HepG2 (cell line): ENCODE results near the gene LRRC42. TPM values are rescaled to one million over a fixed set of nuclear protein-coding genes. Genes with fewer than 3 reads are reported as not detected.

Experiments
- GATAD1 ChIP-seq: IDR thresholded peaks from 2 replicates; pipeline ENCODE4 v1.6.1; 2016; ENCODE audit warnings: missing genetic modification reagents, missing compliant biosample characterization
- HES4 ChIP-seq: sonication (generic); formaldehyde crosslinking; IDR thresholded peaks from 2 replicates; pipeline ENCODE4 v1.9.0; 2021; ENCODE audit warnings: mild to moderate bottlenecking, missing genetic modification reagents, borderline replicate concordance
- MEIS1 ChIP-seq: sonication (generic); formaldehyde crosslinking; IDR thresholded peaks from 2 replicates; pipeline ENCODE4 v1.9.0; 2021; ENCODE audit warnings: mild to moderate bottlenecking, missing genetic modification reagents, moderate library complexity, borderline replicate concordance
- MXD4 ChIP-seq: IDR thresholded peaks from 2 replicates; pipeline ENCODE4 v1.6.1; 2016; ENCODE audit warnings: mild to moderate bottlenecking, missing biosample characterization, missing genetic modification reagents
- MYC ChIP-seq: sonication (generic); formaldehyde crosslinking; IDR thresholded peaks from 2 replicates; pipeline ENCODE4 v1.9.0; 2021; ENCODE audit warnings: missing genetic modification reagents, borderline replicate concordance
- POLR2A ChIP-seq, 2 experiments: IDR thresholded peaks; 2 replicates each; pipeline ENCODE4 v1.6.1; 2011; ENCODE audit warnings: low read depth in 2 of 2, low read length in 2 of 2, mild to moderate bottlenecking in 1 of 2, moderate library complexity in 1 of 2; ENCODE audit not compliant: insufficient read depth in 1 of 2
- SIX4 ChIP-seq: sonication (generic); formaldehyde crosslinking; IDR thresholded peaks from 2 replicates; pipeline ENCODE4 v1.4.0; 2020; ENCODE audit warnings: missing genetic modification reagents
- SMARCC2 ChIP-seq: fragments of 450-650 bp; IDR thresholded peaks from 2 replicates; pipeline ENCODE4 v1.6.1; 2017; ENCODE audit warnings: antibody characterized with exemption, mild to moderate bottlenecking
- SP1 ChIP-seq, 2 experiments: fragments of 450-650 bp in 1 of 2; sonication (generic) in 1 of 2; formaldehyde crosslinking in 1 of 2; IDR thresholded peaks; 2 replicates each; pipeline versions ENCODE4 v1.4.0 to v1.6.1; 2016 to 2020; ENCODE audit warnings: missing genetic modification reagents in 1 of 2
- TEAD3 ChIP-seq: optimal IDR thresholded peaks from 2 replicates; pipeline ENCODE3; 2016; ENCODE audit warnings: borderline replicate concordance
- ZFP62 ChIP-seq: sonication (generic); formaldehyde crosslinking; IDR thresholded peaks from 2 replicates; pipeline ENCODE4 v1.4.0; 2020; ENCODE audit warnings: missing genetic modification reagents
- ZNF326 ChIP-seq: sonication (generic); formaldehyde crosslinking; IDR thresholded peaks from 2 replicates; pipeline ENCODE4 v1.4.0; 2020; ENCODE audit warnings: missing genetic modification reagents, borderline replicate concordance
- polyA plus RNA-seq, 8 experiments: library from polyadenylated mRNA; depleted of rRNA in 3 of 8; stranded (reverse) in 7 of 8; unstranded in 1 of 8; fragments of >200 nt; fragmentation: Illumina TruSeq in 4 of 8; extraction: Trizol in 4 of 8; gene quantifications; 2 replicates each; pipeline versions ENCODE4 v1.2.1 to v1.2.3, GENCODE V29; 2011 to 2016; ENCODE audit warnings: low read depth in 4 of 8, missing spikeins in 1 of 8, mixed read lengths in 1 of 8; ENCODE audit not compliant: insufficient read depth in 1 of 8
- total RNA-seq, 5 experiments: library from RNA; depleted of rRNA; stranded (reverse); fragments of >200 nt; fragmentation: Illumina TruSeq; extraction: Trizol; gene quantifications; 2 replicates each; pipeline ENCODE4 v1.2.3, GENCODE V29; 2016; ENCODE audit warnings: low read depth in 1 of 5
- TF ChIP-seq, protein P1 (sequence below): sonication (generic); formaldehyde crosslinking; IDR thresholded peaks from 2 replicates; pipeline ENCODE4 v1.5.1; 2020; ENCODE audit warnings: missing genetic modification reagents, mild to moderate bottlenecking, borderline replicate concordance
- TF ChIP-seq, protein P2 (sequence below): sonication (generic); formaldehyde crosslinking; IDR thresholded peaks from 2 replicates; pipeline ENCODE4 v1.4.0; 2020; ENCODE audit warnings: mild to moderate bottlenecking, missing genetic modification reagents
- TF ChIP-seq, protein P3 (sequence below): IDR thresholded peaks from 2 replicates; pipeline ENCODE4 v1.6.1; 2016
- TF ChIP-seq, protein P4 (sequence below): sonication (generic); formaldehyde crosslinking; IDR thresholded peaks from 2 replicates; pipeline ENCODE4 v1.5.0; 2020; ENCODE audit warnings: missing genetic modification reagents
- TF ChIP-seq, protein P5 (sequence below): sonication (generic); formaldehyde crosslinking; IDR thresholded peaks from 2 replicates; pipeline ENCODE4 v1.5.0; 2020; ENCODE audit warnings: mild to moderate bottlenecking, missing genetic modification reagents
- TF ChIP-seq, protein P6 (sequence below): sonication (generic); formaldehyde crosslinking; IDR thresholded peaks from 2 replicates; pipeline ENCODE4 v1.5.1; 2020; ENCODE audit warnings: missing genetic modification reagents, mild to moderate bottlenecking, borderline replicate concordance
- TF ChIP-seq, protein P7 (sequence below): sonication (generic); formaldehyde crosslinking; conservative IDR thresholded peaks from 2 replicates; pipeline ENCODE4 v1.4.0; 2020; ENCODE audit warnings: missing genetic modification reagents
- TF ChIP-seq, protein P8 (sequence below): sonication (generic); formaldehyde crosslinking; IDR thresholded peaks from 2 replicates; pipeline ENCODE4 v1.5.0; 2020; ENCODE audit warnings: missing genetic modification reagents, mild to moderate bottlenecking, borderline replicate concordance

Gene LRRC42
- total and polyA plus RNA-seq, 2 of the 13 experiments (the other 11 are each of a cell fraction or from before 2014, with no cell fraction given) = 30.6 to 43.6 TPM

DNA sequence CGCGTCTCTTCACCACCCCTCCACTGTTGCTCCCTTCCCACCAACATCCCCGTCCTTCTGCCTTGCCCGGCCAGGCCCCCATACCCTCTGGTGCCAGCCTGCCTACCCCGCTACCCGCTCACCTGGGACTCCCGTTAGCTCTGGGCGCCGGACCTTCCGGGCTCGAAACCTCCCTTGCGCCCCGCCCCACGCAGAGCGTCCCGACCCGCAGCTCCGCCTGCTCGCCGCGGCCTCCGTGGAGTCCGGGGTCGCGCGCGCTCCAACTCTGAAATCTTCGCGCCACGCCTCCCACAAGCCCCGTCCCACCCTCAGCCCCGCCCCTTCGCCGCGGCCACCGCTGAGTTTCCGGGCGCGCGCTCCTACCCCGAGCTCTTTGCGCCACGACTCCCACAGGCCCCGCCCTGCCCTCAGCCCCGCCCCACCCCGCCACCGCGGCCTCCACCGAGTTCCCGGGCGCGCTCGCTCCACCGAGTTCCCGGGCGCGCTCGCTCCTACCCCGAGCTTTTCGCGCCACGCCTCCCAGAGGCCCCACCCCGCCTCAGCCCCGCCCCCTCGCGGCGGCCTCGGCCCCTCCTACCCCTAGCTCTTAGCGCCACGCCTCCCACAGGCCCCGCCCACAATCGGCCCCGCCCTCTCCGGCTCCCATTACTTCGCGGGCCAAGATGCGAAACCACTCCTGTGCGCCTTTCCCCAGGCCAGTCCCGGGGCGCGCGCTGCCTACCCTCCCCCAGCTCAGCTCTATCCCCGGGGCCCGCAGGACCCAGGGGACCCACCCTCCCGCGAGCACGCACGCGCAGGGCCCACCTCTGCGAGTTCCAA lies 508 bp upstream of the LRRC42 start, which contains the start of gene IFT25 (continued):
- TF ChIP-seq, protein P1, sequence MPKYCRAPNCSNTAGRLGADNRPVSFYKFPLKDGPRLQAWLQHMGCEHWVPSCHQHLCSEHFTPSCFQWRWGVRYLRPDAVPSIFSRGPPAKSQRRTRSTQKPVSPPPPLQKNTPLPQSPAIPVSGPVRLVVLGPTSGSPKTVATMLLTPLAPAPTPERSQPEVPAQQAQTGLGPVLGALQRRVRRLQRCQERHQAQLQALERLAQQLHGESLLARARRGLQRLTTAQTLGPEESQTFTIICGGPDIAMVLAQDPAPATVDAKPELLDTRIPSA = no peak
- TF ChIP-seq SMARCC2 (no peak), ZNF326 (CRISPR knock-in tag) (no peak), TEAD3 (CRISPR knock-in tag) (peak; percentile 29), MYC (CRISPR knock-in tag) (peak; percentile 68; the same call in 1 of the 2 replicates), GATAD1 (CRISPR knock-in tag) (0 out of 2 replicates have a peak, but pooled peaks have one; percentile 30), MEIS1 (CRISPR knock-in tag) (no peak), HES4 (0 out of 2 replicates have a peak, but pooled peaks have one; percentile 22), SIX4 (CRISPR knock-in tag) (peak; percentile 40; the same call in 1 of the 2 replicates), SP1 (IDR thresholded peaks at IDR 0.05) (no peak), SP1 (CRISPR knock-in tag; IDR thresholded peaks at IDR 0.05) (peak; percentile 71), ZFP62 (no peak), MXD4 (no peak), POLR2A (IDR thresholded peaks at IDR 0.05; ENCODE audit: insufficient read depth in 1 of 2, low read depth in 2 of 2, low read length in 2 of 2) (peak; percentile 24 to 86; a peak in 3 of 4 replicates)
- TF ChIP-seq, protein P2, sequence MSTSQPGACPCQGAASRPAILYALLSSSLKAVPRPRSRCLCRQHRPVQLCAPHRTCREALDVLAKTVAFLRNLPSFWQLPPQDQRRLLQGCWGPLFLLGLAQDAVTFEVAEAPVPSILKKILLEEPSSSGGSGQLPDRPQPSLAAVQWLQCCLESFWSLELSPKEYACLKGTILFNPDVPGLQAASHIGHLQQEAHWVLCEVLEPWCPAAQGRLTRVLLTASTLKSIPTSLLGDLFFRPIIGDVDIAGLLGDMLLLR = peak; percentile 81; the same call in 1 of the 2 replicates
- TF ChIP-seq, protein P3, sequence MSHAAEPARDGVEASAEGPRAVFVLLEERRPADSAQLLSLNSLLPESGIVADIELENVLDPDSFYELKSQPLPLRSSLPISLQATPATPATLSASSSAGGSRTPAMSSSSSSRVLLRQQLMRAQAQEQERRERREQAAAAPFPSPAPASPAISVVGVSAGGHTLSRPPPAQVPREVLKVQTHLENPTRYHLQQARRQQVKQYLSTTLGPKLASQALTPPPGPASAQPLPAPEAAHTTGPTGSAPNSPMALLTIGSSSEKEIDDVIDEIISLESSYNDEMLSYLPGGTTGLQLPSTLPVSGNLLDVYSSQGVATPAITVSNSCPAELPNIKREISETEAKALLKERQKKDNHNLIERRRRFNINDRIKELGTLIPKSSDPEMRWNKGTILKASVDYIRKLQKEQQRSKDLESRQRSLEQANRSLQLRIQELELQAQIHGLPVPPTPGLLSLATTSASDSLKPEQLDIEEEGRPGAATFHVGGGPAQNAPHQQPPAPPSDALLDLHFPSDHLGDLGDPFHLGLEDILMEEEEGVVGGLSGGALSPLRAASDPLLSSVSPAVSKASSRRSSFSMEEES = 0 out of 2 replicates have a peak, but pooled peaks have one; percentile 4
- TF ChIP-seq, protein P4, sequence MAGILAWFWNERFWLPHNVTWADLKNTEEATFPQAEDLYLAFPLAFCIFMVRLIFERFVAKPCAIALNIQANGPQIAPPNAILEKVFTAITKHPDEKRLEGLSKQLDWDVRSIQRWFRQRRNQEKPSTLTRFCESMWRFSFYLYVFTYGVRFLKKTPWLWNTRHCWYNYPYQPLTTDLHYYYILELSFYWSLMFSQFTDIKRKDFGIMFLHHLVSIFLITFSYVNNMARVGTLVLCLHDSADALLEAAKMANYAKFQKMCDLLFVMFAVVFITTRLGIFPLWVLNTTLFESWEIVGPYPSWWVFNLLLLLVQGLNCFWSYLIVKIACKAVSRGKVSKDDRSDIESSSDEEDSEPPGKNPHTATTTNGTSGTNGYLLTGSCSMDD = no peak
- TF ChIP-seq, protein P5, sequence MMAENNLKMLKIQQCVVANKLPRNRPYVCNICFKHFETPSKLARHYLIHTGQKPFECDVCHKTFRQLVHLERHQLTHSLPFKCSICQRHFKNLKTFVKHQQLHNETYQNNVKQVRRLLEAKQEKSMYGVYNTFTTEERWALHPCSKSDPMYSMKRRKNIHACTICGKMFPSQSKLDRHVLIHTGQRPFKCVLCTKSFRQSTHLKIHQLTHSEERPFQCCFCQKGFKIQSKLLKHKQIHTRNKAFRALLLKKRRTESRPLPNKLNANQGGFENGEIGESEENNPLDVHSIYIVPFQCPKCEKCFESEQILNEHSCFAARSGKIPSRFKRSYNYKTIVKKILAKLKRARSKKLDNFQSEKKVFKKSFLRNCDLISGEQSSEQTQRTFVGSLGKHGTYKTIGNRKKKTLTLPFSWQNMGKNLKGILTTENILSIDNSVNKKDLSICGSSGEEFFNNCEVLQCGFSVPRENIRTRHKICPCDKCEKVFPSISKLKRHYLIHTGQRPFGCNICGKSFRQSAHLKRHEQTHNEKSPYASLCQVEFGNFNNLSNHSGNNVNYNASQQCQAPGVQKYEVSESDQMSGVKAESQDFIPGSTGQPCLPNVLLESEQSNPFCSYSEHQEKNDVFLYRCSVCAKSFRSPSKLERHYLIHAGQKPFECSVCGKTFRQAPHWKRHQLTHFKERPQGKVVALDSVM (CRISPR knock-in tag) = peak; percentile 93
- TF ChIP-seq, protein P6, sequence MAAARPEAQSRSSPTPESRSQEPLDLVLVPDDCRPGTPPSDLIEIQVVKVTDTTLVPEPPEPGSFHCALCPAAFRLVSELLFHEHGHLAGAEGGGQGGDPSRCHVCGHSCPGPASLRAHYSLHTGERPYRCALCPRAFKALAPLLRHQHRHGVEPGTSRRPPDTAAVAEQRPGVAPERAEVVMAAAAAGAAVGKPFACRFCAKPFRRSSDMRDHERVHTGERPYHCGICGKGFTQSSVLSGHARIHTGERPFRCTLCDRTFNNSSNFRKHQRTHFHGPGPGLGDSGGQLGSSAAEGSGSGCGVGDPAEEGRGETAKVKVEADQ (CRISPR knock-in tag) = 0 out of 2 replicates have a peak, but pooled peaks have one; percentile 5
- TF ChIP-seq, protein P7, sequence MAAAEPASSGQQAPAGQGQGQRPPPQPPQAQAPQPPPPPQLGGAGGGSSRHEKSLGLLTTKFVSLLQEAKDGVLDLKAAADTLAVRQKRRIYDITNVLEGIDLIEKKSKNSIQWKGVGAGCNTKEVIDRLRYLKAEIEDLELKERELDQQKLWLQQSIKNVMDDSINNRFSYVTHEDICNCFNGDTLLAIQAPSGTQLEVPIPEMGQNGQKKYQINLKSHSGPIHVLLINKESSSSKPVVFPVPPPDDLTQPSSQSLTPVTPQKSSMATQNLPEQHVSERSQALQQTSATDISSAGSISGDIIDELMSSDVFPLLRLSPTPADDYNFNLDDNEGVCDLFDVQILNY = peak; percentile 7; the same call in 1 of the 2 replicates
- TF ChIP-seq, protein P8, sequence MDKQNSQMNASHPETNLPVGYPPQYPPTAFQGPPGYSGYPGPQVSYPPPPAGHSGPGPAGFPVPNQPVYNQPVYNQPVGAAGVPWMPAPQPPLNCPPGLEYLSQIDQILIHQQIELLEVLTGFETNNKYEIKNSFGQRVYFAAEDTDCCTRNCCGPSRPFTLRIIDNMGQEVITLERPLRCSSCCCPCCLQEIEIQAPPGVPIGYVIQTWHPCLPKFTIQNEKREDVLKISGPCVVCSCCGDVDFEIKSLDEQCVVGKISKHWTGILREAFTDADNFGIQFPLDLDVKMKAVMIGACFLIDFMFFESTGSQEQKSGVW (CRISPR knock-in tag) = no peak
